Measurements from ENCODE around the gene F8. TPM values are rescaled to one million over a fixed set of nuclear protein-coding genes. Genes with fewer than 3 reads are reported as not detected.
"Not testable (repeated sequence)": the region's sequence is repeated elsewhere in the genome, so short reads cannot be mapped to it uniquely, and the experiment has no call there.

Gene F8
- total RNA-seq, 1 donor from 2014 or later = 3.9 TPM

GRCh38 chrX:154886069-154886788, 136.3 kb downstream of the F8 start, which contains the start of gene F8A1:
TSS of gene F8A1 (plus strand) at chrX:154886355. CDS start at chrX:154886375, 20 bp downstream.
- intact Hi-C loops (cut with micrococcal nuclease) = not testable (repeated sequence)

- intact Hi-C loops (cut with micrococcal nuclease) = not testable (repeated sequence)
Observed at GRCh38 chrX:154885549-154885948, 137.0 kb downstream of the F8 start.

- intact Hi-C loops (cut with micrococcal nuclease) = not testable (repeated sequence)
Observed at GRCh38 chrX:154885057-154885456, 137.5 kb downstream of the F8 start.

- intact Hi-C loops (cut with micrococcal nuclease) = not testable (repeated sequence)
Observed at GRCh38 chrX:154884069-154884468, 138.5 kb downstream of the F8 start.

GRCh38 chrX:154873329-154873728, 149.2 kb downstream of the F8 start:
- intact Hi-C loops (cut with micrococcal nuclease) = no loop called here

- intact Hi-C loops (cut with micrococcal nuclease) = not testable (repeated sequence)
Observed at GRCh38 chrX:154868522-154868921, 154.0 kb downstream of the F8 start.

- intact Hi-C loops (cut with micrococcal nuclease) = no loop called here
Observed at GRCh38 chrX:154855256-154855655, 167.3 kb downstream of the F8 start.

- intact Hi-C loops (cut with micrococcal nuclease) = no loop called here
Observed at GRCh38 chrX:154850957-154851611, 171.4 kb downstream of the F8 start.

- intact Hi-C loops (cut with micrococcal nuclease) = loop anchor here (1.0 to 2.0 kb wide), 4 partner anchors 36 to 126 kb away; partner anchors contain the start of genes DKC1 and MPP1
Observed at GRCh38 chrX:154840856-154841255, 181.7 kb downstream of the F8 start.

- intact Hi-C loops (cut with micrococcal nuclease) = no loop called here
Observed at GRCh38 chrX:154836163-154836562, 186.4 kb downstream of the F8 start.

GRCh38 chrX:154834562-154834961, 188.0 kb downstream of the F8 start, which contains the start of gene SMIM9:
TSS of gene SMIM9 (minus strand) at chrX:154834662. CDS start at chrX:154830856, 3,806 bp downstream.
- intact Hi-C loops (cut with micrococcal nuclease) = no loop called here

GRCh38 chrX:154833746-154834274, 188.7 kb downstream of the F8 start:
- intact Hi-C loops (cut with micrococcal nuclease) = no loop called here

- intact Hi-C loops (cut with micrococcal nuclease) = loop anchor here (5.0 kb wide), 1 partner anchor 113 kb away; no protein-coding TSS in a partner anchor
Observed at GRCh38 chrX:154829926-154830442, 192.5 kb downstream of the F8 start.

- intact Hi-C loops (cut with micrococcal nuclease) = loop anchor here (5.0 kb wide), 1 partner anchor 112 kb away; no protein-coding TSS in a partner anchor
Observed at GRCh38 chrX:154829134-154829533, 193.4 kb downstream of the F8 start.

GRCh38 chrX:154828016-154828408, 194.5 kb downstream of the F8 start:
- intact Hi-C loops (cut with micrococcal nuclease) = loop anchor here (5.0 kb wide), 1 partner anchor 111 kb away; no protein-coding TSS in a partner anchor

GRCh38 chrX:154827194-154828015, 195.1 kb downstream of the F8 start:
- intact Hi-C loops (cut with micrococcal nuclease) = loop anchor here (2.0 to 5.0 kb wide), 2 partner anchors 23 to 110 kb away; partner anchors contain the start of gene MPP1

- intact Hi-C loops (cut with micrococcal nuclease) = loop anchor here (5.0 kb wide), 1 partner anchor 108 kb away; no protein-coding TSS in a partner anchor
Observed at GRCh38 chrX:154825586-154825985, 196.9 kb downstream of the F8 start.

GRCh38 chrX:154824638-154825037, 197.9 kb downstream of the F8 start:
- intact Hi-C loops (cut with micrococcal nuclease) = loop anchor here (5.0 kb wide), 1 partner anchor 107 kb away; no protein-coding TSS in a partner anchor

- intact Hi-C loops (cut with micrococcal nuclease) = no loop called here
Observed at GRCh38 chrX:154822029-154822428, 200.5 kb downstream of the F8 start.

GRCh38 chrX:154821523-154821922, 201.0 kb downstream of the F8 start:
- intact Hi-C loops (cut with micrococcal nuclease) = no loop called here

All from T-helper 1 cell treated with Interleukin-12 subunit alpha and Interleukin-12 subunit beta and Interleukin-4 antibody, amounts not matched to agents 30 ng/mL and 1 ng/mL, for 36 hours (primary cell).